A673 (cell line): ENCODE data around the gene RALGPS1. TPM values are rescaled to one million over a fixed set of nuclear protein-coding genes. Genes with fewer than 3 reads are reported as not detected.

ENCODE experiments used
- BruUV-seq: library from RNA; stranded (reverse); fragments of 400-500 nt; replicated peaks from 2 replicates; lab custom pipeline; 2021; lab: Mats Ljungman, UMichigan
- CTCF ChIA-PET: fragments of 300-600 bp; sonication (Branson Sonifier 250); formaldehyde crosslinking; loops from one replicate; lab custom pipeline; 2022; ENCODE audit warnings: antibody characterized with exemption; lab: Charles Lee
- POLR2A ChIA-PET: fragments of 300-600 bp; sonication (Branson Sonifier 250); formaldehyde crosslinking; loops from one replicate; lab custom pipeline; 2022; ENCODE audit warnings: antibody characterized with exemption; ENCODE audit not compliant: low non-redundant PET; lab: Charles Lee
- DNase-seq: peaks from one replicate; pipeline ENCODE4 v3.0.0-alpha.2; 2015; ENCODE audit warnings: low spot score
- H3K27ac ChIP-seq: fragments of 200-600 bp; sonication (generic); 2 replicates; pipeline ENCODE4 v1.5.1; 2016; ENCODE audit warnings: mixed run types, low read depth, mild to moderate bottlenecking, mixed read lengths, antibody characterized with exemption, low read length; ENCODE audit not compliant: poor library complexity, severe bottlenecking
- H3K27me3 ChIP-seq: fragments of 200-600 bp; sonication (generic); replicated peaks from 2 replicates; pipeline ENCODE4 v1.6.1; 2017; ENCODE audit warnings: mixed run types, low read depth, mild to moderate bottlenecking, mixed read lengths, antibody characterized with exemption, low read length; ENCODE audit not compliant: insufficient read depth, poor library complexity
- H3K36me3 ChIP-seq: fragments of 200-600 bp; sonication (generic); 2 replicates; pipeline ENCODE4 v1.6.1; 2016; ENCODE audit warnings: mixed run types, mild to moderate bottlenecking, mixed read lengths, antibody characterized with exemption, low read length; ENCODE audit not compliant: insufficient read depth, poor library complexity, severe bottlenecking
- H3K4me1 ChIP-seq: fragments of 200-600 bp; sonication (generic); 2 replicates; pipeline ENCODE4 v1.6.1; 2017; ENCODE audit warnings: mixed run types, mild to moderate bottlenecking, mixed read lengths, antibody characterized with exemption, low read length; ENCODE audit not compliant: insufficient read depth, poor library complexity, severe bottlenecking
- H3K4me3 ChIP-seq: fragments of 200-600 bp; sonication (generic); 2 replicates; pipeline ENCODE4 v1.5.1; 2016; ENCODE audit warnings: low read depth, mixed run types, mild to moderate bottlenecking, mixed read lengths, low read length; ENCODE audit not compliant: poor library complexity, severe bottlenecking
- H3K9me3 ChIP-seq: fragments of 200-600 bp; sonication (generic); 2 replicates; pipeline ENCODE4 v1.6.1; 2016; ENCODE audit warnings: mixed run types, low read depth, mild to moderate bottlenecking, mixed read lengths, antibody characterized with exemption, low read length; ENCODE audit not compliant: poor library complexity, severe bottlenecking
- EZH2 ChIP-seq: fragments of 200-600 bp; sonication (generic); IDR thresholded peaks from 2 replicates; pipeline ENCODE4 v1.6.1; 2017; ENCODE audit warnings: borderline replicate concordance, low read depth, mild to moderate bottlenecking, mixed read lengths, antibody characterized with exemption, low read length; ENCODE audit not compliant: poor library complexity, severe bottlenecking
- intact Hi-C: fragments of 100-400 bp; cut with micrococcal nuclease; formaldehyde crosslinking; loops from one replicate; pipeline ENCODE4 v1.10.0; 2022; ENCODE audit not compliant: unreplicated experiment
- total RNA-seq: library from RNA; stranded (reverse); gene quantifications from 2 replicates; pipeline ENCODE4 v1.2.3, GENCODE V29; 2021
- TF ChIP-seq, protein P1 (sequence below): fragments of 300-800, 200-600 bp; sonication (generic); conservative IDR thresholded peaks from 2 replicates; pipeline ENCODE4 v1.5.1; 2017; ENCODE audit warnings: low read depth, mild to moderate bottlenecking, antibody characterized with exemption, low read length, moderate library complexity, mixed read lengths

The RALGPS1 gene
- total RNA-seq, 1 experiment from 2014 or later, result 3.9 TPM

DNA sequence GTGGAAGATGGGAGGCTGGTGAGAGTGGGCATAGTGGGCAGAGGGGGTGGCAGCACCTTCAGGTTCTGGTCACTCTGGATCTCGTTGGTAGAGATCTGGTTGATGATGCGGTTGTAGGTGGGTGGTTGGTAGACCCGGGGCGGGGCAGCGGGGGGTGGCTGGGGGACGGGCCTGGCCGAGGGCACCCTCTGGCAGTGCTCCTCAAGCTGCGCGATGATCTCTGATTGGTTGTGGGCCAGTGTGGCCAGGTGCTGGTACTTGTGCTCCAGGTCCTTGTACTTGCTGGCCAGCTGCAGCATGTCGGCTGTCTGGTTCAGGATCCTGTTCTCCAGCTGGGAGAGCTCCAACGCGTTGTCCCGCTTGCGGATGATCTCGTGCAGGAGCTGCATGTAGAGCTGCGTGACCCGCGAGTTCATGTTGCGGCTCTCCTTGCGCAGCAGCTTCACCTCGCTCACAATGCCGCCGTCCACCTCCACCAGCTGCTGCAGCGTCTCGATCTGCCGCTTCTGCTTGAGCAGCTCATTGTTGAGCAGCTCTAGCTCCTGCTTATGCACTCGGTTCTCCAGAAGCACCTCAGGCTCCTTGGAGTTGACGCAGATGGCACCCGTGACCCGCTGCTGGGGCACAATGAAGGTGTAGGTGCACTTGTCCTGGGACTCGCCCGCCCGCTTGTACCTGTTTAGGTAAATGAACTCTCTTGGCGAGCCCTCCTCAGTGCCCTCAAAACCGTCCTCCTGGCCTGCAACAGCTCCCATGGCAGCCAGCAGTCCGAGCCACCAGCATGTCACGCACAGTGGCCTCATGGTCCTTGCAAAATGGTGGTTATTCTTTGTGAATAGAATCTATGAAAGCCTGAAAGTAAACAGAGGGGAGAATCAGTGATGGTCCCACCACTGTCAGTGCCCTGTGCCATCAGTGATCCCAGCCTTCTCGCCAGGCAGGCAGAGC is 193.6 kb downstream of the RALGPS1 start:
- H3K27me3 ChIP-seq, result no peaks in the 10 kb centered on the region
- no peak for TF ChIP-seq EZH2
- TF ChIP-seq, protein P1, sequence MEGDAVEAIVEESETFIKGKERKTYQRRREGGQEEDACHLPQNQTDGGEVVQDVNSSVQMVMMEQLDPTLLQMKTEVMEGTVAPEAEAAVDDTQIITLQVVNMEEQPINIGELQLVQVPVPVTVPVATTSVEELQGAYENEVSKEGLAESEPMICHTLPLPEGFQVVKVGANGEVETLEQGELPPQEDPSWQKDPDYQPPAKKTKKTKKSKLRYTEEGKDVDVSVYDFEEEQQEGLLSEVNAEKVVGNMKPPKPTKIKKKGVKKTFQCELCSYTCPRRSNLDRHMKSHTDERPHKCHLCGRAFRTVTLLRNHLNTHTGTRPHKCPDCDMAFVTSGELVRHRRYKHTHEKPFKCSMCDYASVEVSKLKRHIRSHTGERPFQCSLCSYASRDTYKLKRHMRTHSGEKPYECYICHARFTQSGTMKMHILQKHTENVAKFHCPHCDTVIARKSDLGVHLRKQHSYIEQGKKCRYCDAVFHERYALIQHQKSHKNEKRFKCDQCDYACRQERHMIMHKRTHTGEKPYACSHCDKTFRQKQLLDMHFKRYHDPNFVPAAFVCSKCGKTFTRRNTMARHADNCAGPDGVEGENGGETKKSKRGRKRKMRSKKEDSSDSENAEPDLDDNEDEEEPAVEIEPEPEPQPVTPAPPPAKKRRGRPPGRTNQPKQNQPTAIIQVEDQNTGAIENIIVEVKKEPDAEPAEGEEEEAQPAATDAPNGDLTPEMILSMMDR, result no peak
- H3K4me3 ChIP-seq, result no peak overlapping the region
- no TSS peak for BruUV-seq
- intact Hi-C loops, result no loop called here
- no peak for DNase-seq
- H3K27ac ChIP-seq, result no peak overlapping the region
- H3K4me1 ChIP-seq, result no peaks in the 10 kb centered on the region
- H3K36me3 ChIP-seq, result no peaks in the 10 kb centered on the region
- H3K9me3 ChIP-seq, result no peaks in the 10 kb centered on the region
- ChIA-PET POLR2A (no interaction called here), CTCF (no interaction called here)

DNA sequence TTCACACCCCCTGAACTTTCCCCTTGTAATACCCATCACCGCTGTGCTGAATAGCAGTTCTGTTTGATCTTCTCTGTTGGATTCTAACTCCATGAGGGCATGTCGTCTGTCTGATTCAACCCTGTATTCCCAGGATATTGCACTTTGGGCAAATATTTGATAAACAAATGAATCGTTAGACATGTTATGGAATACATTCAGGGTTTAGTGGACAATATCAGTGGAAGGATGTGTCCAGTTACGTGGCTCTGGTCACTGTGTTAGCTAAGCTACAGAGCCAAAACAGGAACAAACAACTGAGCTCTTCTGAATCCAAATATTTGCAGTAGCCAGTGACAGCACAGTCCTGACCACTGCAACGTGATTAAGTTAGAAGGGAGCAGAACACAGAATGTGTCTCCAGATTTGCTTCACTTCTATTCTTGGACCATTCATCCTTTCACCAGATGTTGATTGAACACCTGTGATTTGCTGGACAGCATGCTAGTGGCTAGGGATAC is 194.7 kb downstream of the RALGPS1 start:
- H3K9me3 ChIP-seq, result no peaks in the 10 kb centered on the region
- no peak for TF ChIP-seq EZH2
- TF ChIP-seq, protein P1, result no peak
- ChIA-PET POLR2A (no interaction called here), CTCF (no interaction called here)
- H3K27ac ChIP-seq, result no peak overlapping the region
- DNase-seq, result no peak
- no peaks in the 10 kb centered on the region for H3K36me3 ChIP-seq
- no peak overlapping the region for H3K4me3 ChIP-seq
- no peaks in the 10 kb centered on the region for H3K4me1 ChIP-seq
- intact Hi-C loops, result no loop called here
- no peaks in the 10 kb centered on the region for H3K27me3 ChIP-seq
- BruUV-seq, result no TSS peak

DNA sequence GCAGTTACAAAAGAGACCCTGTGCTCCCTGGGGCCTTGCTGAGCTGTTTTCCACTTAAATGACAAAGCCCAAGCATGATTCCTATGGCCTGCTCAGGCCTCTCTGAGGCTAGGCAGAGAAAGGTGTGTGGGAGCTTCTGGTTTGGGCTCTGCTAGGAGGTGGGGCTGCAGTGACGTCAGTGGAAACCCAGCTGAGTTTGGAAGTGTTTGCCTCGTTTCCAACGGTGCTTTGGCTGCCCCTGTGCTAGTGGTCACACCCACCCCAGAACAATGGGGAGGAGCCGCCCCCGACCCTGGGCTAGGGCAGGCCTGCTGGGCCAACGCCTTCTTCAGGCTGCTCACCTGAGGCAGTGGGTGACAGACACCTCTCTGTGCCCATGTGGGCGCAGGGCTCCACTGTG is 197.5 kb downstream of the RALGPS1 start:
- Histone ChIP-seq H3K27me3 (no peaks in the 10 kb centered on the region), H3K4me3 (no peak overlapping the region), H3K36me3 (no peaks in the 10 kb centered on the region), H3K4me1 (no peaks in the 10 kb centered on the region), H3K9me3 (no peaks in the 10 kb centered on the region), H3K27ac (no peak overlapping the region)
- intact Hi-C loops, result no loop called here
- ChIA-PET POLR2A (no interaction called here), CTCF (no interaction called here)
- BruUV-seq, result no TSS peak
- no peak for TF ChIP-seq EZH2
- TF ChIP-seq, protein P1, result no peak
- DNase-seq, result no peak
